ENCODE data around the gene SULT2B1. TPM values are rescaled to one million over a fixed set of nuclear protein-coding genes. Genes with fewer than 3 reads are reported as not detected.

Gene SULT2B1
- total RNA-seq, 1 donor from 2014 or later = 14.4 TPM

DNA sequence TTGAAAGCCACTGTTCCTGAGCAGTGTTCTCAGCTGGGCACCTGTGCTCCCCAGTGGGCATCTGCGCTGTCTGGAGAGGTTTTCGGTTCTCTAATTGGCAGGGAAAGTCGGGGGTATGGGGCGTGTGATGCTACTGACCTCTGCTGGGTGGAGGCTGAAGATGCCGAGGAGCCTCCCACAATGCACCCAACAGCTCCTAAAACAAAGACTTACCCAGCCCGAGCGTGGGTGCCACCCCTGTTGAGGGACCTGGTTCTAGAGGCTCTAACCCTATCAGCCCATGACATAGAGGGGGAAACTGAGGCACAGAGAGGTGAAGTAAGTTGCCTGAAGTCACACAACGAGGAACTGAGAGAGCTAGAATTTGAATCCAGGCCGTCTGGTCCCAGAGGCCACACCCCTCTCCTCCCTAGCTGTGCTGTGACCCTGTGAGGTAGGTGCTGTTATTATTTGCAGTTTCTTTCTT lies 56.9 kb downstream of the SULT2B1 start:
- peak; percentile 52 to 56 for ATAC-seq
- H3K4me3 ChIP-seq = no peak overlapping the region
- intact Hi-C loops (cut with DNase I) = no loop called here

GRCh38 chr19:48609571-48610108 lies 57.7 kb downstream of the SULT2B1 start:
- no peak overlapping the region for H3K27ac ChIP-seq
- no peaks in the 10 kb centered on the region for H3K27me3 ChIP-seq (ENCODE audit: low read depth)
- no peak for TF ChIP-seq CTCF (IDR thresholded peaks at IDR 0.05)
- H3K4me1 ChIP-seq = no peaks in the 10 kb centered on the region
- ATAC-seq (no peak), DNase-seq (no peak)
- intact Hi-C loops (cut with DNase I) = no loop called here
- H3K36me3 ChIP-seq = peaks cover under 1% of the 10 kb centered on the region
- no peak overlapping the region for H3K4me3 ChIP-seq
- no peaks in the 10 kb centered on the region for H3K9me3 ChIP-seq

More for the DNA sequence above, 56.9 kb downstream of the SULT2B1 start:
- no peak for DNase-seq
- Histone ChIP-seq H3K27me3 (ENCODE audit: low read depth) (no peaks in the 10 kb centered on the region), H3K4me1 (no peaks in the 10 kb centered on the region), H3K36me3 (no peaks in the 10 kb centered on the region), H3K9me3 (no peaks in the 10 kb centered on the region), H3K27ac (no peak overlapping the region)
- peak; percentile 40 for TF ChIP-seq CTCF (IDR thresholded peaks at IDR 0.05)

- no peak for ATAC-seq
Measured at GRCh38 chr19:48611872-48612271, 59.9 kb downstream of the SULT2B1 start.

GRCh38 chr19:48613024-48613851 lies 61.3 kb downstream of the SULT2B1 start:
- peak overlapping the region; percentile 81 for H3K27ac ChIP-seq
- ATAC-seq (peak in 1 of 2 donors; percentile 2), DNase-seq (no peak)
- H3K4me3 ChIP-seq = peak overlapping the region; percentile 48
- H3K27me3 ChIP-seq (ENCODE audit: low read depth) = no peaks in the 10 kb centered on the region
- intact Hi-C loops (cut with DNase I) = no loop called here
- peaks cover 31% of the 10 kb centered on the region for H3K4me1 ChIP-seq
- peaks cover 32% of the 10 kb centered on the region for H3K36me3 ChIP-seq
- TF ChIP-seq CTCF (IDR thresholded peaks at IDR 0.05) = no peak
- no peaks in the 10 kb centered on the region for H3K9me3 ChIP-seq

More at GRCh38 chr19:48611872-48612271, 59.9 kb downstream of the SULT2B1 start:
- no peak for DNase-seq
- TF ChIP-seq CTCF (IDR thresholded peaks at IDR 0.05) = no peak
- Histone ChIP-seq H3K4me3 (no peak overlapping the region), H3K36me3 (peaks cover 23% of the 10 kb centered on the region), H3K27me3 (ENCODE audit: low read depth) (no peaks in the 10 kb centered on the region), H3K27ac (no peak overlapping the region), H3K4me1 (peaks cover 17% of the 10 kb centered on the region), H3K9me3 (no peaks in the 10 kb centered on the region)
- intact Hi-C loops (cut with DNase I) = no loop called here

DNA sequence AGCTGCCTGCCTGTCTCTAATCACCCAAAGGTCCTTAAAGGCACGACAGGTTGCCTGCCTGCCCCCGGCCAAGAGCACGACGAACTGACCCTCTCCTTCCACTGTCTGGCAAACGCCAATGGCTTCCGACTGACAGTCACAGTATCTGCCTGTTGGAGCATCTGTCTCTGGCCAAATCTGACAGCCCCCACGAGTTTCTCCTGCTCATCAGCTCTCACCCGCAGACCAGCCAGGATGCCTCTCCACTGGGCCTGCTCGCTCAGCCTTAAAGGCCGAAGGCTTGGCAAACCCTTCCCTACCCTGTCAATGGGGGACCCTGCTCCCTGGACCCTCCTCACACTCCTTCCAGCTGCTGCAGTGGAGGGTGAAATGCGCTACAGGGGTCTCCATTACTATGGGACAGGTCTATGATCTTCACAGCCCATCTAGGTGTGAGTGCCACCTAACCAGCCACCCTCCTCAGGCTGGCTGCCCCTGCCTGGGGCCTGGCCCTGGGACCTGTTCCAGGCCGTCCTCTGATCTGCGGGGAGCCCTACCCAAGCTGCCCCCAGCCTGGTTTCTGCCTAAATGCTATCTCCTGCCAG lies 62.0 kb downstream of the SULT2B1 start:
- peaks cover 32% of the 10 kb centered on the region for H3K36me3 ChIP-seq
- TF ChIP-seq CTCF (IDR thresholded peaks at IDR 0.05) = no peak
- no peaks in the 10 kb centered on the region for H3K9me3 ChIP-seq
- ATAC-seq = no peak
- peak overlapping the region; percentile 48 for H3K4me3 ChIP-seq
- intact Hi-C loops (cut with DNase I) = no loop called here
- no peaks in the 10 kb centered on the region for H3K27me3 ChIP-seq (ENCODE audit: low read depth)
- peak overlapping the region; percentile 81 for H3K27ac ChIP-seq
- peaks cover 33% of the 10 kb centered on the region for H3K4me1 ChIP-seq
- DNase-seq = no peak
